ENCODE data around the gene DACT2.

The DACT2 gene

DNA sequence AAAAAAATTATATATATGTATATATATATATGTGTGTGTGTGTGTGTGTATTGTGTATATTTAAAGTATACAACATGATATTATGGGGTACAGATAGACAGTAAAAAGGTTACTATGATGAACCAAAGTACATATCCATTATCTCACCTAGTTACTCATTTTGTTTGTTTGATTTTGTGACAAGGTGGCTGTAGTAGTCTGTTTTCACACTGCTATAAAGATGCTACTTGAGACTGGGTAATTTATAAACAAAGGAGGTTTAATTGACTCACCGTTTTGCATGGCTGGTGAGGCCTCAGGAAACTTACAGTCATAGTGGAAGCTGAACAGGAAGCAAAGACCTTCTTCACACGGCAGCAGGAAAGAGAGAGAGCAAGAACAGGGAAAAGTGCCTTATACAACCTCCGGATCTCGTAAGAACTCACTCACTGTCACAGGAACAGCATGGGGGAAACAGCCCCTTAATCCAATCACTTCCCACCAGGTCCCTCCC is 30.2 kb upstream of the DACT2 start:
- DNase-seq: no peak

DNA sequence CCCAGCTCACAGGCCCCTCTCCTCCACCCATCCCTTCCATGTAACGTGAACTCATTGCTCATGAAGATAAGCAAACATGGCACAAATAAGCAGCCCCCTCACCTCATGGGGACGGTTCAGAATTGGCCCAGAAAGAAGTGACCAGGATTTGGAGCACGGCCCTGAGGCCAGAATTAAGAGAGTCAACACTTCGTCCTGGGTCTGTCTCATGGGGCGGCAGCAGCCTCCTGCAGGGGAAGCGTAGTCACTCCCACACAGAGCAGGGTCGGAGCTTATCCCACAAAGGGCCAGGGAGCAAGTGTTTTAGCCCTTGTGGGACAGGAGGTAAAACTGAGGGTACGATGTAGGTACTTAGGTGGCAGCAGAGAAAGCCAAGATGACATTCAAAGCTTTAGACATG is 28.6 kb upstream of the DACT2 start:
- no peak for DNase-seq

DNA sequence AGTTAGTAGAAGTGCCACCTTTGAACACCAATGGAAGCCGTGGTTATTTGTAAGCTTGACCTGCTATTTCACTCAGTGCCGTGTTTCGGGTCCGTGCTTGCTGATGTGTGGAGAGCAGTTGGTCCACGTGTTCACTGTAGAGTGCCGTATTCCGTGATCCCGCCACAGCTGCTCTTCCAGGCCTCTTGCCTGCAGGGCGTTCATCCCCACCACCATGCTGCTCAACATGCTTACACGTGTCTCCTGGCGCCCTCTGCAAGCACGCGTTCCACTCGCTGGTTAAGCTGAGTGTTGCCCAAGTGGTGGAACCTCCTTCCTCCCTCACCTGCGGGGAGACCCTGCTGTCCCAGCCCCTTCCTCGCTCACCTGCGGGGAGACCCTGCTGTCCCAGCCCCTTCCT is 28.0 kb upstream of the DACT2 start:
- no peak for DNase-seq

DNA sequence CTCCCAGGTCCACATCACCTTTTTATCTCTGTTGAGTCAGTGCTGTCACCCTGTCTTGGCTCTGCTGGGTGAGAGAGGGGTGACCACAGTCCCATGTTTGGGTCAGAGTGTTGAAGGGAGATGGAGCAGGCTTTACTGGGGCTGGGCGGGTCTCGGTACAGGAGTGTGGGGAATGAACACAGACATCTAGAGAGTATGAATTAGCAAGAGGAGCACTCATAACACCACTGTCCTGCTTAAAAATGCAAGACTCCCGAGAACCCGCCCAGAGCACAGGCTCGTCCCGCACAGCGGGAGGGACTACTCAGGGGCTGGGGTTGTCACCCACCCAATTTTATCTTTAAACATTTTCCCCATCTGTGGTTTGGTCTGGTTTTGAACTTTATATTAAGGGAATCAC is 27.5 kb upstream of the DACT2 start:
- DNase-seq: no peak

DNA sequence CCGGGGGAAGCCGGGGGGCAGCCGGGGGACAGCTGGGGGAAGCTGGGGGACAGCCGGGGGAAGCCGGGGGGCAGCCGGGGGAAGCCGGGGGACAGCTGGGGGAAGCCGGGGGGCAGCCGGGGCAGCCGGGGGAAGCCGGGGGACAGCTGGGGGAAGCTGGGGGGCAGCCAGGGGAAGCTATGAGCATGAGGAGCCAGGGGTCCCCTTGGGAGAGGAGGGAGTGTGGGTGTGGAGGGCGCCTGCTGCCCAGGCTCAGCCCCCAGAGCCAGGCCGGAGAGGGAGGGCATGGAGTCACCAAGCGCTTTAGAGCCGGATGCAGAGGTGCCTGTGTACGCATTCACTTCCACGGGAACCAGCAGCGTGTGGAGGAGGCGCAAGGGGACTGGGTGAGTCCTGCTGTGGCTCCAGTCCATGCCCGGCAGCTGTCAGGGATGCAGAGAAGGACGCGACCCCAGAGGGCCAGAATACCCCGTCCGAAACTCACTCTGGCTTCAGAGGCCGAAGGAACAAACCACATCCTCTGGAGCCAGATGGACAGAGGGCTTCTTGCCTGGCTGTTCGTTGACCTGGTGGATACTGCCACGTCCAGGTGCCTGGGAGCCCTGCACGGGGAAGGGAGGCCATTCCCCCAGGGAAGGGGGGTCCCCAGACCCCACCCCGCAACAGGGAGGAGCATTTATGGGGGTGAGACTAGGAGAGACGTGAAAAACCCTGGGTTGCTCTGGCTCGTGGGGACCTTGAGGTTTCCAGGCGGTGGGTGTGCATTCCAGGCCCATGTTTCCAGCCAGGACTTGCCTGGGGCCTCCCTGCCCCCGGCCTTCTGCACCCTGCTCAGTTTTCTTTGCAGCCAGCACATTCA is 26.5 kb upstream of the DACT2 start:
- DNase-seq: no peak

DNA sequence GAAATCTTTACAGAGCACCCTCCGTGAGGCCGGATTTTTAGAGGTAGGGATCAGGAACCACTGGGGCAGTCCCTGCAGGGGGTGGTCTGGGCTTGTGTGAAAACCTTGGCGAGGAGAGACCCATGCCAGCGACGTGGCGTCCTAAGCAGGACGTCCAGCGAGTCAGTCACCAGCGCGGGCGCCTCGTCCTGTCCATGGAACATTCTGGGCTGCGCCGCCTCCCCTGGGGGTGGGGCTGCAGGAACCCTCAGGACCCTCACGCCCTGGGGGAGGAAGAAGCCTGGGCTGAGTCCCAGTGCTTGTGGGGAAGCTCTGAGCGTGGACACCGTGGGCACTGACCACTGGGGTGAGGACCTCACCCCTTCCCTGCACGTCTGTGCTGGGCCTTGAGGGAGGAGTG is 25.7 kb upstream of the DACT2 start:
- DNase-seq: no peak

DNA sequence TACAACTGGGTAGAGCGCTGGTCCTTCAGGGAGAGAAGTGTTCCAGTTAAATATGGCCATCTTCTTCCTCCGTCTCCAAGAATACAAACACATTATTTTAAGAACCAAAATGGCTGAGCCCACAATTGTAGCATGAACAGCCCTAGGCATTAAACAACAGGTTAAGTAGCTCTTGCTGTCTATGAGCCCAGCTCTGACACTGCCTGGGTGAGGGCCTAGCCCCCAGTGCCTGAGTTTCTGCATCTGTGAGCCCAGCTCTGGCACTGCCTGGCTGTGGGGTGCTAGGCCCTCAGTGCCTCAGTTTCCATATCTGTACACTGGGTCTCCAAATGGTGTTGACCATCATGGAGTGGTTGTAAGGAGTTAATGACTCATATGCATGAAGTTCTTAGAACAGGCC is 24.8 kb upstream of the DACT2 start:
- DNase-seq: no peak

DNA sequence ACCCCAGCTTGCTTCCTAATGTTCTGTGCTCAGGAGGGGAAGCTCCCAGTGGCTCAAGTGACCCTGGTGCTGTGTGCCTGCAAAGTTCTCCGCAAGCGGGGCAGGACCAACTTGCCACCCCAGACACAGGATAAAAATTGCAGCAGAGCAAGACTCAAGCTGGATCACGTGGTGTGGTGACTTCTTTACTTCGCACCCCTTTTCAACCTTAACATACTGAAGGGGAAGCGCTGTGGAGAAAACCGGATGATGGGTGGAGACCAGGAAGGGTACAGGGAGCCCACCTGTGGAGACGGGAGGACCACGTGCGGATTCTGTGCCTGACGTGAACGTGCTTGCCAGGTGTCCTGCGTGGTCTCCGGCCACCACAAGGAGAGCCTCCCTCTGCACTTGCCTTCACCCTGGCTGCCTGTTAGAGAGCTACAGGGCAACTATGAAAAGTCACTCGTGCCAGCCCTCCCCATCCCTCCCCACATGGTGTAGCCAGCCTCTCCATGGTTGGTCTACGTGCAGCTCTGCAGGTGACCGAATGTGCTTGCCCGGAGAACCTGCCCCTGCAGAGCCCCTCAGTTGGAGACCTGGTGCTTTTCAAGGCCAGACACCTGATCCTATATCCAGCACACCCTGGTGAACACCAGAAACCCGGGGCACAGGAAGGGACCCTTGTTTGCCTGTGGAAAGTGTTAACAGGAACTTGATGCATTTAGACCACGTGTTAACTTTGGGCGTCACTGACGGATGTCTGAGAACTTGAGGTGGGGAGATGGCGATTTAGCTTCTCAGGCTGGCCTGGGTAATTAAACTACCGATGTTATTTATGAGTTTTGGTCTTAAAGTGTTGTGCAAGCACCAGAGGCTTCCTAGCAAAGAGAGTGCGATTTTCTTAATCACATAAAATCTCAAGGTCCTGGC is 23.9 kb upstream of the DACT2 start:
- no peak for DNase-seq

DNA sequence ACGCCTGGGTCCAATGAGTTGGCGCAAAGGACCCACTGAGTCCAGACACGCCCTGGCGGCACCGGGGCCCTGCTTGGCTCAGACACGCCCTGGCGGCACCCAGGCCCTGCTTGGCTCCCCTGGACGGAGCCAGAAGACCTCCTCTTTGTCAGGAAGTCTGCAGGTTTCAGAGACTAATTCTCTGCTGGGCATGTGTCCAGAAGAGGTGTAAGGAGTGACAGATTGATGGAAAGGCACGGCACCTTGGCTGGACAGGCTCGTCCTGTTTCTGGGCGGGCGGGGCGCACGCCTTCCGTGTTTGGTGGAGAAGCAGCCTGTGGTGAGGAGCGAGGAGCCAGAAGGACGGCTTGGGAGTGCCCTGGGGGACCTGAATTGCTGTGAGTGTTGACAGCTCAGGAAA is 23.1 kb upstream of the DACT2 start:
- no peak for DNase-seq

DNA sequence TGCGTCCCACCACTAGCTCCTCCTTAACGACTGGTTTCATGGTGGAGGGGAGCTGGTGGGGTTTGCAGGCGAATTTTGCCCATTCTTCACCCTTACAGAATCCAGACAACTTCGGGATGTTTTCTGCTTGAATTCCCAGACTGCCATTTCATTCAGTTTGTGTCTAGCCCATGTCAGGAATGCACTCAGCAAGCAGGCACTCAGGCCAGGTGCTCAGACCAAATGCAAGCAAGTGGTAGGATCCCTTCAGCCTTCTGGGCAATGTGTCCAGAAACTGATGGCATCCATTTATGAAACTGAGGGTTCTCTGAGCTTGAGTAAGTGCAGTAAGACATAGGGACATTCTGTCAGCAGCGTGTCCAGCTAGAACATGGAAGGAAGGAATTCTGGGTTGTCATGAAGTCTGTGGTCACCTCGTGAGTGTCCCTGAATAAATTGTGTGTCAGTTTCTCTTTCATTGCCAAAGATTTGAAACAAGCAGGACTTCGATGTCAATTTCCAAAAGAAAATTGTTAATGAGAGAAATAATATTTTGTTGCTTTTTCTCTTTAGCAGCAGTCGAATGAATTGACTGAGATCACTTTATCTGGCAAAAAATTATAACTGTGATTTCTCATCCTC is 21.8 kb upstream of the DACT2 start:
- DNase-seq: no peak

DNA sequence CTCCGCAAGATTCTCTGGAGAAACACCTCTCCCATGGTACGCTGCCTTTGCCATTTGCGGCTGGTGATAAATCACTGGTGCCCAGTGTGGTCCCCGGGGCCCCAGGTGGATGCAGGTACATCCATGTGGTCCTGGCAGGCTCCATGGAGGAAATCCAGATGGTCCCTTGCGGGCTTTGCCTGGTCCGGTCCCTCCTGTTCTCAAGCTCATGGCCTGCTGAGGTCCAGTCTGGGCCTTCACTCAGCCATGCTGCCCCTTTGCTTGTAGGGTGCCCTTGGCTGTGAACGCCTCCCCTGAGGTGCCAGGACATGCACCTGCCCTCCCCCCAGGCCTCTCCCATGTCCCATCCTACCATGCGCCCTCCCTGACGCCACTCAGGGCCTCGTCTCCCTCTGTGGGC is 21.2 kb upstream of the DACT2 start:
- no peak for DNase-seq

DNA sequence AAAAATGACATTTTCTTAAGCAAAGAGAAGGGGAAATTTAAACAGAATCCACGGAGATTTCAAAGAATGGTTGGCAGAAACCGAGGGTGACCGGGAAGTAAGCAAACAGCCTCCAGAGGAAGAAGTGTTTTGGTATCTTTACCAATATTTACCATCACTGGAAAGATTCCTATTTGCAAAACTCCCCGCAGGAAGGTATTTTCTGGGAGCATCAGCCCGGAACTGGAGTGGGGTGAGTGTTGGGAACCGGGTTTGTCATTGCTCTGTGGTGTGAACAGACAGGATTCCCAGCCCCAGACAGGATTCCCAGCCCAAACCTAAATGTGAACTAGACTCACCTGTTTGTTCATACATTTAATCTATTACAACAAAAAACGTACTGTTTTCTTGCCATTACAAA is 19.2 kb upstream of the DACT2 start:
- DNase-seq: no peak

DNA sequence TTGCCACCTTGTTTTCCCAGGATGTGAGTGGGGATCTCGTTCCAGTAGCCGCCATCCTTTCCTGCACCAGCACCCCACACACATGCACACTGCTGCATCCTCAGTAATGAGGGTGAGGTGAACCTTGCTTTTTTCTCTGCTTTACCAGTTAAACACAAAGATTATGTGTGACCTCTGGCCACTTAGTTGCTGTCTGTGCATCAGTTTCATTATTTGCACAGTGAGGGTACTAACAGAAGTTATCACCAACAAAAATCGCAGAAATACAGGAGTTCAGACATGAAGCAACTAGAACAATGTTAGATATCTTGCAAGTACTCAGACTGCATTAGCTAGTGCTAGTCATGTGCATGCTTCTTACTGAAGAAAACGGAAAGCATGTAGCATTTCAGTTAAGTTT is 17.4 kb upstream of the DACT2 start:
- DNase-seq: no peak

DNA sequence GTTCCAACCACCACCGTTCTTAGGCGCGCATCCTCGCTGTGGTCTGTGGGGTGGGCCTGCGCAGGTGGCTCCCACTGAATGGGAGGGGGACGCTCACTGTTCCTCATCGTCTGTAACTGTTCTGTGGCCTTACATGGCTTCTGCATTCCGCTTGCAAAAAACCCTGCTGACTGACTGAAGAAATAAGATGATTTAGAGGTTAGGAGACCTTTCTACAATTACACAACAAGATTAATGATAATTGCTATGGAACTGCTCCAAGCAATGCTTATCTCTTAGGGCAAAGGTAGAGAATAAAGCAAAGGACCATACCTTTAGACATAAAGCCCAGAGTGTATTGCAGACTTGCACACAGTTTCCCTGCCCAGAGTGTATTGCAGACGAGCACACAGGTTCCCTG is 14.4 kb upstream of the DACT2 start:
- no peak for DNase-seq

DNA sequence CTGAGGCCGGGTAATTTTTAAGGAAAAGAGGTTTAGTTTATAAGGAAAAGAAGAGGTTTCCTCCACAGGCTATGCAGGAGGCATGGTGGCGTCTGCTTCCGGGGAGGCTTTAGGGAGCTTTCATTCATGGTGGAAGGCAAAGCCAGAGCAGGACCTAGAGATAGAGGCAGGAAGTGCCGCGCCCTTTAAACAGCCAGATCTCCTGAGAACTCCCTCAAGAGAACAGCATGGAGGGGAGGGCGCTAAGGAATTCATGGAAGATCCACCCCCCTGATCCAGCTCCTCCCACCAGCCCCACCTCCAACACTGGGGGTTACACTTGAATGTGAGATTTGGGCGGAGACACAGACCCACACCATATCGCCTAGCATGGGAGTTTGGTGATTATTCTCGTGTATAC is 13.9 kb upstream of the DACT2 start:
- no peak for DNase-seq

DNA sequence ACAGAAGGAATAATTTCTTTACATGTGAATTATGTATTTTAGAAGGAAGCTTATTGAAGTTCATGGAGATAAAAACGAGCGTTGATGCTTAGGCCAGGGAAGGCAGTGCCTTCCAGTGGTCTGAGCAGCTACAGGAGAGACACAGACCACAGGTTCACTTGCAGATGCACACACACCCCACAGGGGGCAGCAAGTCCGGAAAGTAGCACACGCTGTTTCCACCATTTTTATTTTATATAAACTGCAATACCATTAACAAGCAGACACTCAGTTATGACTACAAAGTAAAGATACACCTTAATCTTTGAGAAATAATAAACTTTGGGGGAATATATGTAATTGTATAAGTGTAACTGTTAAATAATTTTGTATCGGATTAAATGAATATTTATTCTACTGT is 13.5 kb upstream of the DACT2 start:
- no peak for DNase-seq

DNA sequence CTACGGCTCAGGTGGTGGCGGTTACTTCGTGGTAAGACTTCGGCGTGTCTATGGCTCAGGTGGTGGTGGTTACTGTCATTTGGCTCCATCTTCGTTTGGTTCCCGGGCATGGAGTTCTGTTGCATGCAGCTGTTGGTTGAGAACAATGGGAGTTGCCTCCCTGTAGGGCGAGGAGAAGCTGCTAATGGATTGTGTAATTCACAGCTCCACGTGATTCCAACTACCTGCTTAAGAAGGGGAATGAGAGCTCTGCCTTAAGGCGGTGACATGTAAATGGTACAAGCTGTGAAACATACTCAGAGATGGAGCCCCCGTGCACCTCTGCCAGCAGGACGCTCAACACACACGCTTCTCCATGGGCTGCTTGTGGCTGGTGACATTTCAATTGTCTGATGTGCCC is 12.4 kb upstream of the DACT2 start:
- DNase-seq: no peak

DNA sequence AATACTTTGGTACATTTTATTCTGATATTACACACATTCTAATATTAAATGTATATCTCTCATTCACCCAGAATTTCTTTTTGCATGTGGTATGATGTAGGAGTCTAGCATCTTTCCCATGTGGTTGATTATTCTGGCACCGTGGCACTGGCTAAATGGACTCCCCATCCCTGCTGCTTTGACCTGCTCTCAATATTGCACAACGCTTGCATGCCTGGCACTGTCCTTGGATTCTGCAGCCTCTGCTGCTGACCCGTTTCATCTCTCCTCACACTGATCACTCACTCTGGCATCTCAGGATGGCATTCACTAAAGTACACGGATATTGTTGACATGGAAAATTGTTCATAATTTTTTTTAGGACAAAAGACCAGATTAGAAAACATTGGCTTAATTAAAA is 11.5 kb upstream of the DACT2 start:
- DNase-seq: no peak

DNA sequence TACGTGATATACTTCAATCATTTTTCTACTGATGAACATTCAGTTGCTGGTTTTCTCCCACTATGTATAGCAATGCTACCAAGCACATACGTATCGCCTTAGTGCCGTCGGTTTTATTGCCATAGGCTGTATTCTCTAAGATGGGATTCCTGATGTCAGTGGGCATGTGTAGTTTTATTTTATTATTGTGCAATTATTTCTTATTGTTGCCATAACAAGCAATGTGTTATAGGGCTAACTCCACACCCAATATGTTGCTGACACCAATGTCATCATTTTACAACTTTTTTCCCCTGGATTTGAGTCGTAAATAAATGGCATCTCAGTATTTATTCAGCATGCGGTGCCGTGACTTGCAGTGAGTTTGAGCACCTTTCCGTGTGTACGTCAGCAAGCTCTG is 10.8 kb upstream of the DACT2 start:
- DNase-seq: no peak

DNA sequence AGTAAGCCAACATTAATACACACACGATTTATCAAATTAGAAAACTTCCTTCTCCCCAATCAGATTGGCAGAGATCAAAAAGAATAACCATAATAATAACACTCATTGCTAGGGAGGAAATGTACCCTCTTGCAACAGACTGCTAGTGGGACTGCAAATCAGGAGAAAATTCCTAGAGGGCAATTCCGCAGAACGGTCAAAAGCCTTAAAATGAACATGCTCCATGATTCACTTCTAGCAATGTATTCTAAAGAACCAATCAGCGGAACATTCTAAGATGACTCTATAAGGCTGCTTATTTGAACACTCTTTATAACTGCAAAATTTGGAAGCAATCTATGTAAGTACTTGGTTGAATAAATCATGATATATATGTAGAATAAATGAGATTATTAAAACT is 8.5 kb upstream of the DACT2 start:
- no peak for DNase-seq

DNA sequence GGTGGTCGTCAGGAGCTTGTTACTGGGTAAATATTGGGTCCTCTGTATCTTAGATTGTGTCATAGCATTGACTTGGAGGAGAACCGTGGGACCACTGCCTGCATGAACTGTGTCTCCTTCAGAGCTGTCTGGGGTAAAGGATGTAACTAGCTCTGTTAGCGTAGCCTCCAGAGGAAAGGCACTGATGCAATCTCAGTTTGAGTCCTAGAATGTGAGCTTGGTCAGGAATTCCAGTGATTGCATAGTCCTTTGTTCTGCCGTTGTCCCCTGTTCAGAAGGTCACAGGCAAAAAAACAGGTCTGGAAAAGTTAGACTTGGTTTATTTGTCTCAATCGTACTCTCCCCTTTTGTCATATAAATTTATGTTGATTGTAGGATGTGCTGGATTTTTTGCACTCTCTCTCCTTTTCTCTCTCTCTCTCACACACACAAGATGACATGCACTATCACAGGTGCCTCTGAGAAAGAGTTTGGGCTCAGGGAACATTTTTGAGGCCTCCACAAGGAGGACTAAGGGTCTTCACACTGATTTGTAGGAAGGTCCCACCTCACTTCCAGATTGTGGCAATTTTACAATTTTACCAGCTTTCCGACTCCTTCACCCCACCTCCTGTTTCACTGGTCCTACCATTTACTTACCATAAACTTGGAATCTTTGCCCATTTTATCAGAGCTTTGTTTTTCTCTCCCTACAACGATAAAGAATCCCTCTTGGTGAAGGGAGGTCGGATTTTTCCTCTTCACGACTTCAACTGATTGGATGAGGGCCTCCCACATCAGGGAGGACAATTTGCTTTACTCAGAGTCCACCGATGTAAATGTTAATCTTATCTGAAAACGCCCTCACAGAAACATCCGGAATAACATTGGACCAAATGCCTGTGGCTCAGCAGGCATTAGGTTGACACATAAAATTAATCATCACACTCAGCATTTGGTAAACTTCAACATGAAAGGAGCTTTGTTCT is 7.0 kb upstream of the DACT2 start:
- DNase-seq: no peak

DNA sequence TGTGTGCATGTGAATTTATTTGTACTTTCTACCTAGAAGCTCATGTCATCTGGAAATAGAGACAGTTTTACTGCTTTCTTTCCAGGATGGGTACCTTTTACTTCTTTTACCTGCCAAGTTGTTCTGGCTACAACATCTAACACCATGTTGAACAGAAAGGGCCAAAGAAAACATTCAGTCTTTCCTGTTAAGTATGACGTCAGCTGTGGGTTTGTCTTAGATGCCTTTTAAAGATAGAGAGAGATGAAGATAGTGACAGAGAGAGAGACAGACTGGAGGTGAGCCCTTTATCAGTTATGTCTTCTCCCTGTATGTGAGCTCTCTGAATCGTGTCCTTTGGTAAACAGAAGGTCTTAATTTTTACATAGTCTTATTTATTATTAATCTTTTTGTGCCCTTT is 3.4 kb upstream of the DACT2 start:
- no peak for DNase-seq
